GM21447 (cell line): ENCODE measurements around the gene MLXIP.
"Not testable (repeated sequence)": the region's sequence is repeated elsewhere in the genome, so short reads cannot be mapped to it uniquely, and the experiment has no call there.

Source experiments
- ATAC-seq: cut with Tn5 transposase; IDR thresholded peaks from one replicate; pipeline ENCODE4 v1.9.1; 2021; ENCODE audit not compliant: unreplicated experiment

The MLXIP gene

GRCh38 chr12:122094735-122095631 lies 16.4 kb downstream of the MLXIP start:
- ATAC-seq: no peak

GRCh38 chr12:122096014-122096413 lies 17.5 kb downstream of the MLXIP start:
- ATAC-seq: no peak

GRCh38 chr12:122096591-122097149 lies 18.1 kb downstream of the MLXIP start:
- no peak for ATAC-seq

- ATAC-seq: no peak
These were observed 19.0 kb downstream of the MLXIP start for GRCh38 chr12:122097584-122097926.

- no peak for ATAC-seq
These were observed 19.6 kb downstream of the MLXIP start for GRCh38 chr12:122097927-122098756.

GRCh38 chr12:122099280-122099749 lies 20.8 kb downstream of the MLXIP start:
- no peak for ATAC-seq

- ATAC-seq: no peak
These were observed 21.3 kb downstream of the MLXIP start for GRCh38 chr12:122099856-122100255.

GRCh38 chr12:122100568-122100967 lies 22.0 kb downstream of the MLXIP start:
- ATAC-seq: no peak

GRCh38 chr12:122102331-122102730 lies 23.8 kb downstream of the MLXIP start:
- no peak for ATAC-seq

- no peak for ATAC-seq
These were observed 26.3 kb downstream of the MLXIP start for GRCh38 chr12:122104844-122105243.

- not testable (repeated sequence) for ATAC-seq
These were observed 26.9 kb downstream of the MLXIP start for GRCh38 chr12:122105496-122105895.

GRCh38 chr12:122106843-122107242 lies 28.3 kb downstream of the MLXIP start:
- ATAC-seq: no peak

GRCh38 chr12:122107261-122107660 lies 28.7 kb downstream of the MLXIP start:
- ATAC-seq: no peak

- ATAC-seq: no peak
These were observed 32.6 kb downstream of the MLXIP start for GRCh38 chr12:122111089-122111641.

- ATAC-seq: no peak
These were observed 38.4 kb downstream of the MLXIP start for GRCh38 chr12:122116707-122117535.

GRCh38 chr12:122117979-122118378 lies 39.4 kb downstream of the MLXIP start:
- ATAC-seq: no peak

GRCh38 chr12:122121341-122121740 lies 42.8 kb downstream of the MLXIP start:
- ATAC-seq: not testable (repeated sequence)

GRCh38 chr12:122121745-122122144 lies 43.2 kb downstream of the MLXIP start:
- ATAC-seq: no peak

- no peak for ATAC-seq
These were observed 44.6 kb downstream of the MLXIP start for GRCh38 chr12:122123051-122123760.

- no peak for ATAC-seq
These were observed 45.2 kb downstream of the MLXIP start for GRCh38 chr12:122123761-122124145.
